DMS114 treated with DMSO at 0.1 percent for 48 hours (cell line): Measurements from ENCODE around the gene DHX40.
"Not testable (repeated sequence)": the region's sequence is repeated elsewhere in the genome, so short reads cannot be mapped to it uniquely, and the experiment has no call there.

Source experiments
- DNase-seq: peaks from one replicate; lab custom pipeline; 2025; ENCODE audit not compliant: unreplicated experiment; lab: John Stamatoyannopoulos, UW

DHX40 gene

GRCh38 chr17:59558953-59559352 lies 6.5 kb upstream of the DHX40 start:
- peak; percentile 10 for DNase-seq

GRCh38 chr17:59561042-59561441 lies 4.4 kb upstream of the DHX40 start:
- DNase-seq, result no peak

GRCh38 chr17:59565959-59566324 lies 532 bp downstream of the DHX40 start:
- DNase-seq, result peak; percentile 78

GRCh38 chr17:59569151-59569550 lies 3.7 kb downstream of the DHX40 start:
- DNase-seq, result not testable (repeated sequence)

- DNase-seq, result no peak
Observed at GRCh38 chr17:59572301-59572924, 7.0 kb downstream of the DHX40 start.

- DNase-seq, result not testable (repeated sequence)
Observed at GRCh38 chr17:59584168-59584567, 18.8 kb downstream of the DHX40 start.

- DNase-seq, result no peak
Observed at GRCh38 chr17:59600169-59600568, 34.8 kb downstream of the DHX40 start.

- no peak for DNase-seq
Observed at GRCh38 chr17:59601130-59601529, 35.7 kb downstream of the DHX40 start.

GRCh38 chr17:59607061-59607460 lies 41.7 kb downstream of the DHX40 start:
- no peak for DNase-seq

- no peak for DNase-seq
Observed at GRCh38 chr17:59607817-59608403, 42.5 kb downstream of the DHX40 start.

- DNase-seq, result no peak
Observed at GRCh38 chr17:59611503-59611902, 46.1 kb downstream of the DHX40 start.

- DNase-seq, result no peak
Observed at GRCh38 chr17:59616253-59616920, 51.0 kb downstream of the DHX40 start.

- no peak for DNase-seq
Observed at GRCh38 chr17:59617156-59617732, 51.8 kb downstream of the DHX40 start.

GRCh38 chr17:59619035-59619297 lies 53.6 kb downstream of the DHX40 start:
- peak; percentile 87 for DNase-seq

GRCh38 chr17:59619298-59620063 lies 54.1 kb downstream of the DHX40 start, which contains the start of gene CLTC:
CLTC (plus strand) TSS chr17:59619895; CDS start chr17:59620132, 237 bp downstream.
- peak; percentile 96 for DNase-seq

GRCh38 chr17:59620064-59620359 lies 54.6 kb downstream of the DHX40 start:
- no peak for DNase-seq

GRCh38 chr17:59620518-59621259 lies 55.3 kb downstream of the DHX40 start:
- no peak for DNase-seq

- DNase-seq, result no peak
Observed at GRCh38 chr17:59621771-59622170, 56.4 kb downstream of the DHX40 start.

- DNase-seq, result no peak
Observed at GRCh38 chr17:59623151-59623550, 57.7 kb downstream of the DHX40 start.

- no peak for DNase-seq
Observed at GRCh38 chr17:59626756-59627155, 61.3 kb downstream of the DHX40 start.

GRCh38 chr17:59627274-59627673 lies 61.9 kb downstream of the DHX40 start:
- no peak for DNase-seq
